ENCODE data around the gene NOS2.

- no peak for TF ChIP-seq EZH2 (IDR thresholded peaks at IDR 0.05; ENCODE audit: low read depth)
- no peak for TF ChIP-seq CTCF (conservative IDR thresholded peaks at IDR 0.05)
Observed at GRCh38 chr17:27819145-27819544, 18.8 kb upstream of the NOS2 start.

Measured in PC-9 (cell line).